OCI-LY1 (cell line): ENCODE measurements around the gene DGKQ.

Experiments
- EZH2 ChIP-seq: fragments of 200-600 bp; sonication (generic), shearing (Covaris generic); IDR thresholded peaks from 2 replicates; pipeline ENCODE4 v1.8.0; 2017; ENCODE audit warnings: borderline replicate concordance, mixed run types, mild to moderate bottlenecking, antibody characterized with exemption, low read length, moderate library complexity, mixed read lengths
- TF ChIP-seq, protein P1 (sequence below): fragments of 200-600 bp; sonication (generic), shearing (Covaris generic); IDR thresholded peaks from 2 replicates; pipeline ENCODE4 v1.5.1; 2017; ENCODE audit warnings: mild to moderate bottlenecking, antibody characterized with exemption, low read length, moderate library complexity, mixed read lengths

DNA sequence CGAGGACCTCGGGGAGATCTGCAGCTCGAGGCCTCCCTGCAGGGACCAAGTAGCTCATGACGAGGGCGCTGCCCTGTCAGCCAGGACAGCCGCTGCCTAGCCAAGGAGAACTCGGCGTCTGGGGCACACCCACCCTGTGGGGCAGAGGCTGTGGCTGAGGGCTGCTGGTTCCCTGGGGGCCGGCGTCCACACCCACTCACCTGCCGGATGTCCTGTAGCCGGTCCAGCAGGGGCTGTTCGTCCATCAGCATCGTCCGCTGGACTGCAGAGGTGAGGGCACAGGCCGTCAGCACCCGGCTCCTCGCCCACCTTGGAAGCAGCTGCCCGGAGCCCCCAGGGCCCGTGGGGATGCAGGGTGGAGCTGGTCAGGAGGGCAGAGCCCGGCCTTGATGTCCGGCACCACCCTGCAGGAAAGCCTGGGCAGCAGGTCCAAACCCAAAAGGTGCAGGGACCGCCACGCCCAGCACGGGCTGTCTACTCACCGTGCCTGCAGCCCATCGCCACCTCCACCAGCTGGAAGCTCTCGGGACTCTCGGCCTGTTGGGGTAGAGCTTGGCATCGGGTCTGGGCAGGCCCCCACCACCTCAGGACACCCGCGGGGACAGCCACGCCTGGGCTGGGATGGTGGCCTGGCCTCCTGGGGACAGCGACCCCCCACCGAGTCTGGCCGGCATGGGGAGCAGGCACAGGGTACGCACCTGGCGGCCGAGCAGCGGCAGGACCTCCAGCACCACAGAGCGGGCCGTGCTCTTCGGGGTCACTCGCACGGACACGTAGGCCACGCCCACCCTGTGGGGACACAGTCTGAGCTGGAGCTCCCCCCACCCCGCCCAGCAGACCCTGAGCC lies 6.9 kb downstream of the DGKQ start:
- TF ChIP-seq, protein P1, sequence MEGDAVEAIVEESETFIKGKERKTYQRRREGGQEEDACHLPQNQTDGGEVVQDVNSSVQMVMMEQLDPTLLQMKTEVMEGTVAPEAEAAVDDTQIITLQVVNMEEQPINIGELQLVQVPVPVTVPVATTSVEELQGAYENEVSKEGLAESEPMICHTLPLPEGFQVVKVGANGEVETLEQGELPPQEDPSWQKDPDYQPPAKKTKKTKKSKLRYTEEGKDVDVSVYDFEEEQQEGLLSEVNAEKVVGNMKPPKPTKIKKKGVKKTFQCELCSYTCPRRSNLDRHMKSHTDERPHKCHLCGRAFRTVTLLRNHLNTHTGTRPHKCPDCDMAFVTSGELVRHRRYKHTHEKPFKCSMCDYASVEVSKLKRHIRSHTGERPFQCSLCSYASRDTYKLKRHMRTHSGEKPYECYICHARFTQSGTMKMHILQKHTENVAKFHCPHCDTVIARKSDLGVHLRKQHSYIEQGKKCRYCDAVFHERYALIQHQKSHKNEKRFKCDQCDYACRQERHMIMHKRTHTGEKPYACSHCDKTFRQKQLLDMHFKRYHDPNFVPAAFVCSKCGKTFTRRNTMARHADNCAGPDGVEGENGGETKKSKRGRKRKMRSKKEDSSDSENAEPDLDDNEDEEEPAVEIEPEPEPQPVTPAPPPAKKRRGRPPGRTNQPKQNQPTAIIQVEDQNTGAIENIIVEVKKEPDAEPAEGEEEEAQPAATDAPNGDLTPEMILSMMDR = no peak
- TF ChIP-seq EZH2 = no peak
